ENCODE data around the gene MPI.

DNA sequence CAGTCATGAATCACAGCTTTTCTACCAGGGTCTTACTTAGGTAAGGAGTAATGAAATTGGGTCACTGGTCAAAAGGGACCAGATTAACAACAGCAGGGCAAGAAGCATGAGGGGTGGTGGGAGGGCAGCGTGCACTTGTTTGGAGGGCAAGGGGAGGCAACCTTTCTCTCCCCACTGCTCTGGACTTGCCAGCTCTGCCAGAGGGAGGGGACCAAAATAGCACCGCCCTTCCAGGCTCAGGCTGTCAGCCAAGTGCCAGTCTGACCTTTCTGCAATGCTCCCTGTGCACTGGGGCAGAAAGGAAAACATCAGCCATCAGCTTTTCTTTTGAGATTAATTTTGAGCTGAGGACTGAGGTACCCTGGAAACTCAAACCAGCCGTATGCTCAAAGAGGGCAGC is 42.4 kb upstream of the MPI start:
- TF ChIP-seq EZH2phosphoT487 (IDR thresholded peaks at IDR 0.05; ENCODE audit: unreplicated experiment) (no peak), CTCF (conservative IDR thresholded peaks at IDR 0.05; ENCODE audit: low read depth in 2 of 2) (no peak), POLR2AphosphoS5 (IDR thresholded peaks at IDR 0.05; ENCODE audit: low read depth) (no peak), EZH2 (IDR thresholded peaks at IDR 0.05; ENCODE audit: low read depth, unreplicated experiment) (no peak), ZNF331 (CRISPR knock-in tag; IDR thresholded peaks at IDR 0.05; ENCODE audit: low read depth) (no peak), ETS1 (IDR thresholded peaks at IDR 0.05) (no peak), JUNB (IDR thresholded peaks at IDR 0.05; ENCODE audit: unreplicated experiment) (no peak), ZNF114 (CRISPR knock-in tag; IDR thresholded peaks at IDR 0.05) (no peak)
- TF ChIP-seq, protein P1, sequence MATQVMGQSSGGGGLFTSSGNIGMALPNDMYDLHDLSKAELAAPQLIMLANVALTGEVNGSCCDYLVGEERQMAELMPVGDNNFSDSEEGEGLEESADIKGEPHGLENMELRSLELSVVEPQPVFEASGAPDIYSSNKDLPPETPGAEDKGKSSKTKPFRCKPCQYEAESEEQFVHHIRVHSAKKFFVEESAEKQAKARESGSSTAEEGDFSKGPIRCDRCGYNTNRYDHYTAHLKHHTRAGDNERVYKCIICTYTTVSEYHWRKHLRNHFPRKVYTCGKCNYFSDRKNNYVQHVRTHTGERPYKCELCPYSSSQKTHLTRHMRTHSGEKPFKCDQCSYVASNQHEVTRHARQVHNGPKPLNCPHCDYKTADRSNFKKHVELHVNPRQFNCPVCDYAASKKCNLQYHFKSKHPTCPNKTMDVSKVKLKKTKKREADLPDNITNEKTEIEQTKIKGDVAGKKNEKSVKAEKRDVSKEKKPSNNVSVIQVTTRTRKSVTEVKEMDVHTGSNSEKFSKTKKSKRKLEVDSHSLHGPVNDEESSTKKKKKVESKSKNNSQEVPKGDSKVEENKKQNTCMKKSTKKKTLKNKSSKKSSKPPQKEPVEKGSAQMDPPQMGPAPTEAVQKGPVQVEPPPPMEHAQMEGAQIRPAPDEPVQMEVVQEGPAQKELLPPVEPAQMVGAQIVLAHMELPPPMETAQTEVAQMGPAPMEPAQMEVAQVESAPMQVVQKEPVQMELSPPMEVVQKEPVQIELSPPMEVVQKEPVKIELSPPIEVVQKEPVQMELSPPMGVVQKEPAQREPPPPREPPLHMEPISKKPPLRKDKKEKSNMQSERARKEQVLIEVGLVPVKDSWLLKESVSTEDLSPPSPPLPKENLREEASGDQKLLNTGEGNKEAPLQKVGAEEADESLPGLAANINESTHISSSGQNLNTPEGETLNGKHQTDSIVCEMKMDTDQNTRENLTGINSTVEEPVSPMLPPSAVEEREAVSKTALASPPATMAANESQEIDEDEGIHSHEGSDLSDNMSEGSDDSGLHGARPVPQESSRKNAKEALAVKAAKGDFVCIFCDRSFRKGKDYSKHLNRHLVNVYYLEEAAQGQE (IDR thresholded peaks at IDR 0.05; ENCODE audit: unreplicated experiment), result no peak

All from GM23338 (cell line).